Testis (tissue), 3 donors: ENCODE data around the gene FLT1. TPM values are rescaled to one million over a fixed set of nuclear protein-coding genes. Genes with fewer than 3 reads are reported as not detected.

Experiments
- DNase-seq: peaks from one replicate; pipeline ENCODE4 v3.0.0-alpha.2; 2019
- H3K27ac ChIP-seq, 2 donors: fragments of 200-600 bp; sonication (generic); one replicate each; pipeline ENCODE4 v1.5.1; 2019
- H3K27me3 ChIP-seq: fragments of 200-600 bp; sonication (generic); one replicate; pipeline ENCODE4 v1.5.1; 2019
- H3K36me3 ChIP-seq: fragments of 200-600 bp; sonication (generic); one replicate; pipeline ENCODE4 v1.5.1; 2017; ENCODE audit warnings: low read depth; ENCODE audit errors: missing control alignments
- H3K4me1 ChIP-seq: fragments of 200-600 bp; sonication (generic); one replicate; pipeline ENCODE4 v1.5.1; 2019
- H3K4me3 ChIP-seq, 2 donors: fragments of 200-600 bp; sonication (generic); one replicate each; pipeline ENCODE4 v1.5.1; 2017 to 2019
- H3K9me3 ChIP-seq: fragments of 200-600 bp; sonication (generic); one replicate; pipeline ENCODE4 v1.5.1; 2017
- POLR2A ChIP-seq: fragments of 450-650 bp; IDR thresholded peaks from one replicate; pipeline ENCODE4 v1.6.1; 2017; ENCODE audit warnings: antibody characterized with exemption, mild to moderate bottlenecking, moderate library complexity
- whole genome bisulfite sequencing, 2 donors: methylation state at CpG; one replicate each; pipeline ENCODE4 v1.1.5; 2018; 5-methylcytosine and 5-hydroxymethylcytosine counted together
- intact Hi-C: fragments of 100-400 bp; cut with DNase I; formaldehyde crosslinking; loops from one replicate; pipeline ENCODE4 v1.15.1; 2023; ENCODE audit warnings: low total_unique reads
- polyA plus RNA-seq: library from polyadenylated mRNA; stranded (reverse); fragments of 350-450 nt; fragmentation: Illumina TruSeq; extraction: RNeasy Lipid Tissue Mini Kit (QIAGEN cat#74804); gene quantifications from one replicate; pipeline ENCODE4 v1.2.3, GENCODE V29; 2014; ENCODE audit warnings: low read depth, low replicate concordance; ENCODE audit not compliant: insufficient read depth
- total RNA-seq, 2 donors: library from RNA; depleted of rRNA; stranded (reverse); fragments of >200 nt; gene quantifications; one replicate each; pipeline ENCODE4 v1.2.3, GENCODE V29; 2016
- TF ChIP-seq, protein P1 (sequence below), 3 experiments: fragments of 450-650 bp in 2 of 3; fragments of 200-600 bp in 1 of 3; sonication (generic) in 1 of 3; IDR thresholded peaks; one replicate each; pipeline ENCODE4 v1.5.1; 2016 to 2019; ENCODE audit warnings: antibody characterized with exemption in 3 of 3, mild to moderate bottlenecking in 2 of 3, moderate library complexity in 1 of 3

Gene FLT1
- total and polyA plus RNA-seq, 3 donors from 2014 or later, result 26.6 to 48.1 (median 47.4) TPM

DNA sequence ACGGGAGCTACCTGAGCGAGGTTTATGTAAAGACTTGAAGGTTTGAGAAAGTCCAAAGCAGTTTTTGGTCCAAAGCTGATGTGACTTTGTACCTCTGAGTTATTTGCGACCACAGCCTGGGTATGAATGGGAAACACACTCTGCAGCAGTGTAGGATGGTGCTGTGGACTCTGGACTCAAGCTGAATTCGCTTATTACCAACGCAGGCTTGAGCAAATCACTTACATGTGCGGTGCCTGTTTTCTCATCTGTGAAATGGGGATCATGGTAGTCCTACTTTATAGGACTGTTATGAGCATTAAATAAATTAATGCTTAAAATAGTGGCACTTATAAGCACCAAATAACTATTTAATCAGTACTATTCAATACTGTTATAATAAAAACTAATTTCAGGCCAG is 180.0 kb downstream of the FLT1 start:
- Histone ChIP-seq H3K27ac (no peak overlapping the region), H3K36me3 (no peaks in the 10 kb centered on the region), H3K4me3 (no peak overlapping the region), H3K27me3 (no peaks in the 10 kb centered on the region), H3K4me1 (peaks cover 11% of the 10 kb centered on the region), H3K9me3 (no peaks in the 10 kb centered on the region)
- TF ChIP-seq POLR2A, result no peak
- TF ChIP-seq, protein P1, sequence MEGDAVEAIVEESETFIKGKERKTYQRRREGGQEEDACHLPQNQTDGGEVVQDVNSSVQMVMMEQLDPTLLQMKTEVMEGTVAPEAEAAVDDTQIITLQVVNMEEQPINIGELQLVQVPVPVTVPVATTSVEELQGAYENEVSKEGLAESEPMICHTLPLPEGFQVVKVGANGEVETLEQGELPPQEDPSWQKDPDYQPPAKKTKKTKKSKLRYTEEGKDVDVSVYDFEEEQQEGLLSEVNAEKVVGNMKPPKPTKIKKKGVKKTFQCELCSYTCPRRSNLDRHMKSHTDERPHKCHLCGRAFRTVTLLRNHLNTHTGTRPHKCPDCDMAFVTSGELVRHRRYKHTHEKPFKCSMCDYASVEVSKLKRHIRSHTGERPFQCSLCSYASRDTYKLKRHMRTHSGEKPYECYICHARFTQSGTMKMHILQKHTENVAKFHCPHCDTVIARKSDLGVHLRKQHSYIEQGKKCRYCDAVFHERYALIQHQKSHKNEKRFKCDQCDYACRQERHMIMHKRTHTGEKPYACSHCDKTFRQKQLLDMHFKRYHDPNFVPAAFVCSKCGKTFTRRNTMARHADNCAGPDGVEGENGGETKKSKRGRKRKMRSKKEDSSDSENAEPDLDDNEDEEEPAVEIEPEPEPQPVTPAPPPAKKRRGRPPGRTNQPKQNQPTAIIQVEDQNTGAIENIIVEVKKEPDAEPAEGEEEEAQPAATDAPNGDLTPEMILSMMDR (IDR thresholded peaks at IDR 0.05), result no peak
- 94 to 95% methylated on average over 6 of the region's 6 CpGs for WGBS, 2 donors
- intact Hi-C loops, result no loop called here
- no peak for DNase-seq

DNA sequence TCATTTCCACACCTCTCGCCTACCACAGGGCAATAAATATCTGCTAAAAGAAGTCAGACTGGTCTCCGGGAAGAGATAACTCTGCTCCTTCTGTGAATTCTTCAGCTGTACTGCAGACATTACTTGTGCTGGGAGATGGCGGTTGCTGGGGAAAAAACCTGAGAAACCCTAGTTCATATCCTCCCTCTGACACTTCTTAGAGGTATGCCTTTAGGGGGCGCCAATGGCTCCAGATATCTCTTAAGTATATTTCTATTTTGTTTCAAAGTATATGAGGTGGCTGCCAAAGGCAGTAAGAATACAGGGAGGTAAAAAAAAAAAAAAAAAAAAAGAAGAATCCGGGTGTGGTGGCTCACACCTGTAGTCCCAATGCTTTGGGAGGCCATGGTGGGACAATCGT is 181.3 kb downstream of the FLT1 start:
- Histone ChIP-seq H3K27me3 (no peaks in the 10 kb centered on the region), H3K9me3 (no peaks in the 10 kb centered on the region), H3K4me1 (peaks cover 5% of the 10 kb centered on the region), H3K4me3 (no peak overlapping the region), H3K36me3 (no peaks in the 10 kb centered on the region), H3K27ac (no peak overlapping the region)
- no peak for DNase-seq
- 81 to 86% methylated on average over 6 of the region's 6 CpGs for WGBS, 2 donors
- no peak for TF ChIP-seq POLR2A
- TF ChIP-seq, protein P1 (IDR thresholded peaks at IDR 0.05), result no peak
- intact Hi-C loops, result no loop called here

DNA sequence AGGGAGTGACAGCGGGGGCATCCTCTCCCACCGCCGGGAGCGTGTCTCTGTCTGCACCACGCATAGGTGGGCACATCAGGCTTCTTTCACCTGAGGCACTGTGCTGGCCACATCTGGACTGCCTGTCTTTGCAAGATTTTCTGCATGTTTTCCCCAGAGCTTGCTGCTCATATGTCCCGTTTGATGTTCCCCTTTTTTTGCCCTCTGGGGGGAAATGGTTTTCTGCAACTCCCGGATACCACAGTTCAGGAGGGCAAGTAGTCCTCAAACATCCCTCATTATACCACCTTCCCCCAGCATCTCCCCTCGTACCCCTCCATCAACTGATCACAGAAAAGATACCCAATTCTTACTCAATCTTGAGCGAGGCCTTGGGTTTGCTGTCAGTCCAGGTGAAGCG is 188.6 kb downstream of the FLT1 start:
- TF ChIP-seq, protein P1 (IDR thresholded peaks at IDR 0.05), result no peak
- no peak for TF ChIP-seq POLR2A
- no peak overlapping the region for H3K27ac ChIP-seq
- no peaks in the 10 kb centered on the region for H3K36me3 ChIP-seq
- no peaks in the 10 kb centered on the region for H3K27me3 ChIP-seq
- H3K9me3 ChIP-seq, result no peaks in the 10 kb centered on the region
- peaks cover 4% of the 10 kb centered on the region for H3K4me1 ChIP-seq
- 89 to 91% methylated on average over 8 to 10 of the region's 10 CpGs for WGBS, 2 donors
- intact Hi-C loops, result no loop called here
- no peak overlapping the region for H3K4me3 ChIP-seq
- no peak for DNase-seq

DNA sequence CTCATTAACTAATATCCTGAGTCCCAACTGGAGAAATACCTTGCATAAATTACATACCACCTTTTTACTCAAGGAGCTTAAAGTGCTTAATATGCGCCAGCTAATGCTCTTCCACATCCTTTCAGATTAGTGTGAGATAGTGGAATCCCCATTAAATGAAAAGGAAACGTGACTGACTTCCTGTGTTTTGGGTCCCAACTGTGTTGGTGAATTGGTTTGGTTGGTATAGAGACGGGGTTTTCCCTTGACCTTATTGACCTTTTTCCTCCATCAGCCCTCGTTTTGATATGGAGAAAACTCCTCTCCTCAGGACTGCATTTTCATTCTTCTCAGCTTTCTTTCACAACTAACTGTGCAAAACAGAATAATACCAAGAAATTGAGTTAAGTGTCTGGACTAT is 193.1 kb downstream of the FLT1 start:
- intact Hi-C loops, result no loop called here
- DNase-seq, result no peak

DNA sequence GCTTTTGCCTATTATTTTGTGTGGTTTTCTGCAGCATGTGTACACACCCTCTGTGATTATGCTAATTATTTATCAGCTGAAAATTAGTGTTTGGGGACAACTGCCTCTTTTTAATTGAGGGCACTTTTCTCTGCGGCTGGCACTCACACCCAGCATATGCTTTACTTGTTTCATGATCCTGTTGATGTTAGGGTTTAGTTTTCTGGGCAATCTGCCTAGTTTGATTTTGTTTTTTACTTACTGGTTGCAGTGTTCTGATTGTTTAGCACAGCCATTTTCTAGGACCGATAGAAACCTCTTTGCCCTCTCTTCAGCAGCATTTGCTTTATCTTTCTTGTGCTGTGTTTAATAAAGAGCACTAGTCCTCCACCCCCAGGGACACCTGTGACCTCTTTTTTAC is 195.0 kb downstream of the FLT1 start:
- H3K27me3 ChIP-seq, result no peaks in the 10 kb centered on the region
- TF ChIP-seq, protein P1 (IDR thresholded peaks at IDR 0.05), result no peak
- no peak for TF ChIP-seq POLR2A
- no peaks in the 10 kb centered on the region for H3K4me1 ChIP-seq
- H3K36me3 ChIP-seq, result no peaks in the 10 kb centered on the region
- H3K4me3 ChIP-seq, result no peak overlapping the region
- no peak for DNase-seq
- H3K9me3 ChIP-seq, result no peaks in the 10 kb centered on the region
- intact Hi-C loops, result no loop called here
- WGBS, 2 donors, result 49 to 58% methylated on average over 2 of the region's 2 CpGs
- no peak overlapping the region for H3K27ac ChIP-seq

More for the DNA sequence above, 193.1 kb downstream of the FLT1 start:
- TF ChIP-seq POLR2A, result no peak
- TF ChIP-seq, protein P1 (IDR thresholded peaks at IDR 0.05), result no peak
- Histone ChIP-seq H3K27ac (no peak overlapping the region), H3K4me3 (no peak overlapping the region), H3K9me3 (no peaks in the 10 kb centered on the region), H3K4me1 (peaks cover 2% of the 10 kb centered on the region), H3K36me3 (no peaks in the 10 kb centered on the region), H3K27me3 (no peaks in the 10 kb centered on the region)
- WGBS, 2 donors, result 73 to 77% methylated on average over 4 of the region's 4 CpGs
